HG02571 (cell line): ENCODE data around the gene DOCK2.

Experiments used
- ATAC-seq: cut with Tn5 transposase; IDR thresholded peaks from one replicate; pipeline ENCODE4 v1.9.1; 2021; ENCODE audit warnings: mild to moderate bottlenecking, moderate library complexity; ENCODE audit not compliant: unreplicated experiment

The DOCK2 gene

DNA sequence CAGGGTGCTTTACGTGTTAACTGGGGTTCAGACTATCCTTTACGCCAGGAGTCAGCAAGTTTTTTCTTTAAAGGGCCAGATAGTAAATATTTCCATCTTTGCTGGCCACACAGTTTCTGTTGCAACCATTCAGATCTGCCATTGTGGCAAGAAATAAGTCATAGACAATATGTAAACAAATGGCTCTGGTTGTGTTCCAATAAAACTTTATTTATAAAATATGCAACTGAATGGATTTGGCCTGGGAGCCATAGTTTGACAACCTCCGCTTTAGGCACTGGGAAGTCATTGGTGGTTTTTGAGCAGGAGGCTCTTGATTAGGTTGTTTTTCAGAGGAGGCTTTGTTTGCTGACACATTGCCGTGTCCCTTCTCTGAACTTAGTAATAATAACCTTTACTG lies 252.5 kb downstream of the DOCK2 start:
- no peak for ATAC-seq

DNA sequence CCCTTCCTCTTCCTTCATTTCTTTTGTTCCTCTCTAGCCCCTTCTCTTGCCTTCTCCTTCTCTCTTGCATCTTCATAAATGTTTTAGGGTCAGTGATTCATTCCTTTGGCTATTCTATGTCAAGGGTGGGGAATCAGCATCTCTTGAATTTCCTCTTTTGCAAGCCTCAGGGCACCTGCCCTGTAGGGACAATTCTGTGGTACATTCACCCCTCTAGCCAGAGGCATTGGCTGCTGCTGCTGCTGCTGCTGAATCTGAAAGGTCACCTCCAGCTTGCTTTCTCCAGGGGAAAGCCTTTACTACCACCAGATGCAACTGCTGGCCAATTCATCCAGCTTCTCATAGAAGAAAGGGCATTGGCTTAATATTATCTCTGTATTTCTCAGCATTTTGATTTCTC lies 255.9 kb downstream of the DOCK2 start:
- ATAC-seq = no peak

DNA sequence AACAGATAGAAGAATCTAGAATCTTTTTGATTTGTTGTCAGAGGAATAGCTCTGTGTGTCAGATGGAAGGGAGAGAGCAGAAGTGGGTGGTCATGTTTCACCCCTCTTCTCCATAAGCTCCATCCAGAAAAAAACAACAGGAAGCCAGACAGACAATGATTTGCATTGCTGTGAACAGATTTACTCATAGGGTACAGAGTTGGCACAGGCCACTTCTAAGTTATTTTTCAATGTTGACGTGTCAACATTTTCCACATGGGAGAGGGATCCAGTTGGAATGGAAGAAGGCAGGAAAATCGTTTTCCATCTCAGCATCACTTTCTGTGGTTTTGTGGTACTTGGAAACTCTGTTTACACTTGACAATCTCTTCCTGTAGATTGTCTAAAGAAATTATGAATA lies 256.5 kb downstream of the DOCK2 start:
- no peak for ATAC-seq

DNA sequence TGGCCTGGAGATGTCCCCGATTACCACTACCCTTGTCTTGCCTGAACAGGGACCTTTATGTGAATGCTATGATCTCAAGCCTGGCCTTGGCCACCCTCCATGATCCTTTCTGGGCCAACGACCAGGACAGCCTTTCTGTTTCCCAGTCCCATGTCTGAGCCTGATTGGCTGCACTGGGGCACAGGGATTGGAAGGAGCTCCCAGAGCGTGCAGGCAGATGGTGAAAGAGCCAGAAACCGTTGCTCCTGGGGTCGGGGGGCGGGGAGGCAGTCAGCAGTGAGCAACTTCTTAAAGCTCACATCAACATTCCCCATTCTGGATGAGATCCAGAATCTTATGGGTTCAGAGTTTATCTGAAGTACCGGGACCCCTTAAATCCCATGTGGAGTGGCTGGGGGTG lies 258.9 kb downstream of the DOCK2 start:
- no peak for ATAC-seq

DNA sequence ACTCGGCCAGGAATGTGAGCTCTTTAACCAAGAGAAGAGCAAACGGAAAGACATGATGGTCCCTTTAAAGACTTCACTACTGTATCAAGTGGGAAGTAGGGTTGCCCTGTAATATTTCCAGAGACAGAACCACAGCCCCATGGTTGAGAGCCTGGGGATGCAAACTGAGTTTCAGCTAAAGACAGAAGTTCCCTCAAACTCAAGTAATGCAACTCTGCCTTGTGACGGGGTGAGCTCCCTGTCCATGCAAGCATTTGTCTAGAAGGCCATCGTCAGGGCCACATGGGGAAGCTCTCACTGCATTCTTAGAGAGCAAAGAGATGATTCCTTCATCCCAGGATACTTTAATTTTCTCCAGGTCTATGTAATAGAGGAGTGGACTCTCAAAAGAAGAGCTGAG lies 260.4 kb downstream of the DOCK2 start:
- ATAC-seq = no peak

DNA sequence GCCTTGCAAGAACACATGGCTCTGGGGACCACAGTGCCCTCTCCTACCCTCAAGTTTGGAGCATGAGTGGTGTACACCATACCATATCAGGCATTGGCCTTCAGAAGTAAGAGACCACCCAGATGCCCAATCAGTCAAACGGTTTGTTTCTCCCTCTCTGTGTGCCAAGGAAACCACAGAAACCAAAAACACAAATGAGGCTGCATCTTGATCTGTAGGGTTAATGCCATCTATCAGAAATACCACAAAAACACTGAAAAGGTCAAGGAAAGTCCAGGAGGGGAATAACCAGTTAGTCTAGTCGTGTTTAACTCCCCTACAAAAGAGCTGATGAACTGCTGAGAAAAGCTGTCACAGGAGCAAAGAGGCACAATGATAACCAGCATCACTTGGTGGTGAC lies 264.8 kb downstream of the DOCK2 start:
- no peak for ATAC-seq

DNA sequence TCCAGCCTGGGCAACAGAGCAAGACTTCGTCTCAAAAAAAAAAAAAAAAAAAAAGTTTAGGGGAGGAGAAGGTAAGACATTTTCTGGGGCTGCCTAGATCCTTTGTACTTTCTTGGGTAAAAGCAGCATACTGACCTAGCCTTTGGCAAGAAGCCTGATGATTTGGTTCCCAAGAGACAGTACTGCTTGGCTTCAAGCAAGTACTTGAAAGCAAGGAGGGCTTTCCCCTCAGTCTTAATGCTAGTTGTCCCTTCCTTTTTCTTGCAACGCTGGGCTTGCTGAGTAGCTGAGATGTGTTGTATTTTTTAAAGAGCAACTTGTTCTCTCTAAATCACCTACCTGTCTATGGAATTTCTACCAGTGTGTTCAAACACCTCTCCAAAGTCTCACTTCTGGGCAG lies 267.0 kb downstream of the DOCK2 start:
- ATAC-seq = no peak

DNA sequence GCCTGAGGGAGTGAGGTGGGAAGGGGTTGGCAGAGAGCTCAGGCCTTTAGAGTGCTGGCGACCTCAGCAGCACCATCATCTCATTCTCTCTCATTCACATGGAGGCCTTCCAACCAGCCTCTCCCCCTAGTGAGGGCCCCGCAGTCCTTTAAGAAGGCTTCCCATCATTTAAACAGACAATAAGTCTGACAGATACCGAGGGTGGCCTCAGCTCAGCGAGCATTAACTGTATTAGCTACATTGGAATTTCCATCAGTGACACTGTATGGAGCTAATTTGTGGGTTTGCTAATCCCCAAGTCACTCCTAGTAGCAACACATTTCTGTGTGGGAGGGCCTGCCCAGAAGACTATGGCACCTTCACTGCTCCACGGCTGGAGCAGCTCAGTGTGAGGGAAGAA lies 267.4 kb downstream of the DOCK2 start:
- no peak for ATAC-seq

DNA sequence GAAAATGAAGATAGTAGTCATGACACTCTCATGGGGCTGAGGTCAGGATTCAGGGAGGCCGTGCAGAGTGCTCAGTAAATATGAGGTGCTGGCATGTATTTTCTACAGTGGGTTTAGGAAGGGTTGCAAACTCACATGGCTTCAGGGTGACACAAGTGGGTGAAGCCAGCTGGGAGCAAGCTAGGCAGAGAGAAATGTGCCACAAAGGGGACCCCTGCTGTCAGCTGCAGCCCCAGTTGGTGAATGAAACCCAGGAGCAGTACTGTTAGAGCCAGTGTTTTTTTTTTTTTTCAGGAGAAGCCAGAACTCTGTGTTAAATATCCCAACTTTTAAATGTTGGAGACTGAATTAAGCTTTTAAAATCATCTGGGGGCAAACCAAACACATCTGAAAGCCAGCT lies 267.9 kb downstream of the DOCK2 start:
- no peak for ATAC-seq

DNA sequence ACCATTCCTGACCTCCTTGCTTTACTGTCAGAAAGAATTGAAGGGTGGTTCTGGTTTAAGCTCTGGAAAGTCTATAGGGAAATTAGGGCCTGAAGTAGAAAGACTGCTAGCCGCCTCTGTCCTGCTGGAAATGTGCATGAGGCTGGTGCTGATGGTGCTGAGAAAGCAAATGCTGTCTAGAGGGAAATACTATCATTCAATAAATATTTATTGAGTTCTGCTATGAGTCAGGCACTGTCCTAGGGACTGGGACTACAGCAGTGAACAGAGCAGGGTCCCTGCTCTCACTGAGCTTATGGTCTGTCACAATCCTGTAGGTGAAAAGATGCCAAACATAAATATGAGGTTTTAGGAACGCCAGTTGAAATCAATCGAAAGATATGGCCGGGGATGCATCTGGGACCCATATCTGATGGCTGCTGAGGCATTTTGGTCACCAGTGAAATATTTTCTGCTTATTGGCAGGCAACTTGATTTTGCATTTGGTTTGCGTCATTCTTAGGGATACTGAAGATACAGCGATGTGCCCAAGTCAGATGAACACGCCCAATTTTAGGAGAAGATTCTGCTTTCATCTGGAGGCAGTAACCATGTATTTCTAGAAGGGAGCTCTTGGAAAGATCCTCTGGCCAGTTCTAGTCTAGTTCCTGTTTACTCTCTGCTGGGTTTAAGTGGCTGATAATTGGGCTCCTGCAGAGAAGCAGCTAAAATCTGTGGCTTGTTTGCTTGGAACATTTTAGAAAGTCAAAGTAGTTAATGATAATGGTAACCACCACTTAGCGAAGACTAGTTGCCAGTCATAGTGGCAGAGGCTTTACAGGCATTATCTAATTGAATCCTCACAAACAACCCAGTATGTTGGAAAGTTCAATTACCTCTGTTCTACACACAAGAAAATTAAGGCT lies 269.9 kb downstream of the DOCK2 start:
- ATAC-seq = no peak

DNA sequence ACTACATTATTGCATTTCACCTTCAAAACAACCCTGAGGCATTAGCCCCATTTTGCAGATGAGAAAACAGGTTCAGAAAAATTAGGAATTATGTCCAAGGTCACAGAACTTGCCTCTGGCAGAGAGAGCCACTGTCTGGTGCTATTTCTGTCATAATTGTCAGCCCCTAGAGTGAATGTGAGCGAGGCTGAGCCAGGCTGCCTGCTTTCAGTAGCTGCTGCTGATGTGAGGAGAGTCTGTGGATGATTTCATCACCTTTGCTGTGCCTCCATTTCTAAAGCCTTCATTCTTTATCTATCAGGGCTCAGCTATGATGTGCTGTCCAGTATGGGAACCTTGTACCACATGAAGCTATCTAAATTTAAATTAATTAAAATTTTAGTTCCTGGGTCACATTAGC lies 271.8 kb downstream of the DOCK2 start:
- no peak for ATAC-seq

DNA sequence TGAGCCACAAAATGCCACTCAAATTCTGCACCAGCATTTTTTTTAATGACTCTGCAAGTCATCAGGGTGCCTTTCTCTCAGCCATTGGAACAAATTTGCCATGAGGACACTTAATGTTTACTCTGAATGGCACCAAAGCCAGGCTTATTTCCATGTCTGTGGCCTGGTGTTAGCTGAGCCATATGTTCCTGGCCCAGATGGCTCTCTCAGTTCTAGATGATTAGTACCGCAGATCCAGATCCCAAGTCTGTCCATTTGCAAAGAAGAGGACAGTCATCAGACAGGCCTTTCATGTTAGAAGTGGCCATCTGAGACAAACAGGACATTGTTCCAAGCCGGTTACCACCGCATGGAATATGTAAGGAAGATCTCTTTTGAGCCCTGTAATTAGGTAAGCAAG lies 272.9 kb downstream of the DOCK2 start:
- ATAC-seq = no peak

DNA sequence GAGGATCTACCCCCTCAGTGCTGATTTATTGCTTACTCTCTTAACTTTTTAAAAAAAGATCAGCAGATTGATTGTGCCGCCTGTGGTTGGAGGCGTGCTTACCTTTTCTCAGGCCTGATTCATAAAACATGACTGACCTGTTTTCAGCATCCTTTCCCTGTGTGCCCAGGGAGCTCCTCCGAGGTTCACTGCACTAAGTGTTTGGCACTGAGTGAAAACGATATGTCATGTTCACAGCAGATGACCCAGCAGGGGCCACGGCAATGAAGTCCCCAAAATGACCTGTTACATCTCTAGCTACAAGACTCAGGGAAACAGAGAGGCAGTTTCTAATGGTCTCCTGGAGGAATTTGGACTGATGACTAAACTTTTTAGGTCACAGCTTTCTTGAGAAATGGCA lies 273.3 kb downstream of the DOCK2 start:
- no peak for ATAC-seq

DNA sequence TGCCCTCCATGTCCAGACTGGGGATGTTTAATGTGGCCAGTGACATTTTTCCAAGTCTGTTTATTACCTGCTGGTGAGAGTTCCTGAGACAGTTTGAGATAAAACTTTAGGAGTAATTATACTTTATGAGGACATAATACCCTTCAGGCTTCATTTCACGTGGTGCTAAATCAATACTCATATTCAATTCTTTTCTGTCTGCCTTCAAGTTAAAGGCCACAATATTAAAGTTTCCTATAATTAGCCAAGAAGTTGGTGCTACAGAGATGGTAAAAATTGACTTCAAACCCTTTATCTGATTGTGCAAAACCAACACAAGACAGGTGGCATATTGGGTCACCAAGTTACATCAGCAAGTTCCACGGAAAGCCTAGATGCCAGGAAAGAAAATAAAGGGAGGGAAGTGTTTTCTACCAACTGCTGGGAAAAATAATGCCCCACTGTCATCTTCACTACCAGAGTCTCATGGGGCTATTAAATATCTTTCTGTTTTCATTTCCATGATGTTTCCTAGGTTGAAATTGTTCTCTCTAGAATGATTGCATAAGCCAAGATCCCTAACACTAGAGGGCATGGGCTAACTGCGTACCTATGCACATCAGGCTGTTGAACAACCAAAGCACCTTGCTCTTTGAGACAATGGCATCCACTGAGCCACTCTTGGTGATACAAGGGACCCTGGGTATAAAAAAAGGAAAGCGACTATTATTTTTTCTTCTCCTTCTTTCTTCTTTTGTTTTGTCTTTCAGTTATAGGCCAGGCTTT lies 274.6 kb downstream of the DOCK2 start:
- ATAC-seq = no peak

DNA sequence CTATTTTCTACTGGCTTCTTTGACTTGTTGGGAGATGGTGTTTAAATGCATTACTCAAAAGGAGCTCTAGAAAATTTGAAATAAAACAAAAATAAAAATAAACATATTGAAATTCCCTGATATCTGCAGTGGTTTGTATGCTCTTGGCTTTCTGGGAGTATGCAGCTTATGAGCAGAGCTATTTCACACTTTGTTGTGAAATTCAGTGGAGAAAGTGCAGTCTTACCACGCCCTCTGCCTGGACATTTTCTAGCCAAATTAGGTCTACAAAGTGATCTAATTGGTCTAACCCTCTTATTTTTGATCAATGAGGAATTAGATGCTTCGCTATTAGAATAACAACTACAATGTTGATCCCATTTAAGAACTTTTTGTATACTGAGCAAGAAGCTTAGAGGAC lies 276.4 kb downstream of the DOCK2 start:
- ATAC-seq = no peak

DNA sequence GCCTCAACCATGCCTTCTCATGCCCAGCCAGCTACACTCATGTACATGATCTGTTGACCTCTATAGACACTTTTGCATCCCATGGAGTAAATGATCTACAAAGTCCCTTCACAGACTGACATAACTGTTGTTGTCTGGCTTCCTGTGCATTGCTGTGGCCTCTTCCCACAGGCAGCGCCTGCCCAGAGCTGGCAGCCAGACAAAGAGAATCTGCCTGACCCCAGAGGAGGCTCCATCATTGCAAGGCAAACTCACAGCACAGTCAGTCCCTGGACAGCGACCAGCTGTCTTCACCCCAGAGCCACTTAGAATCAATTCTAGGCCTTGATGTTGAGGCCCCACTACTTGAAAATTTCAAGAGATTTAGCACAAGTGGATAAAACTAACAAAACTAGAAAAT lies 277.7 kb downstream of the DOCK2 start:
- no peak for ATAC-seq

DNA sequence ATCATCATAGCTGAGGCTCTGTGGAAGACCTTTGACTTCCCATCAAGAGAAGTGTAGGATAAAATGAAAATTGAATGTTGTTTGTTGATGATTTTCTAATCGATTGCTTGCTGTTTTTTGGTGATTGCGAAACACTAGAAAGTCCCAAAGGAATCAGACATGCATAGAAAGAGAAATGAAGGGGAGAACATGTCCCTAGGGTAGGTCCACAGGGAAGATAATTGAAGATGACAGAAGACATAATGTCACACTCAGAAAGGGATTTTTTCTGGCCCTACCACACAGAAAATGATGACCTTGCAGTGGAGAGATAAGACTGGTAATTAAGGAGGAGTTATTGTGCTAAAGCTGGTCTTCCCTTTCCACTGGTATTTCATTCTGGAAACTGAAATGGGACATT lies 280.4 kb downstream of the DOCK2 start:
- ATAC-seq = no peak

DNA sequence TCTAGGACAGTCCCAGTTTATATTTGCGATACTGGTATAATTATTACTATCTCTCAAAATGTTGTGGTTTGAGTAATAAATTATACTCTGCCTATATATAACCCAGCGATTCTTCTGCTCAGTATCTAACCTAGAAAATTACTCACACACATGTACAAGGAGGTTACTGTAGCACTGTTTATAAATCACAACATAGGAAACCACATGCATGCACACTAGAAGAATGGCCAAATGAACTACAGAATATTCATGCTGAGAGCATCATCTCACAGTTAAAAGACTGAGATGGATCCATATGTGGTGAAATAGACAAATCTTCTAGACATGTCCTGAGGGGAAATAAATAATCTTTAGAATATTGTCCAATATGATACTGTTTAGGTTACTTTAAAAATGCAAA lies 281.2 kb downstream of the DOCK2 start:
- no peak for ATAC-seq

DNA sequence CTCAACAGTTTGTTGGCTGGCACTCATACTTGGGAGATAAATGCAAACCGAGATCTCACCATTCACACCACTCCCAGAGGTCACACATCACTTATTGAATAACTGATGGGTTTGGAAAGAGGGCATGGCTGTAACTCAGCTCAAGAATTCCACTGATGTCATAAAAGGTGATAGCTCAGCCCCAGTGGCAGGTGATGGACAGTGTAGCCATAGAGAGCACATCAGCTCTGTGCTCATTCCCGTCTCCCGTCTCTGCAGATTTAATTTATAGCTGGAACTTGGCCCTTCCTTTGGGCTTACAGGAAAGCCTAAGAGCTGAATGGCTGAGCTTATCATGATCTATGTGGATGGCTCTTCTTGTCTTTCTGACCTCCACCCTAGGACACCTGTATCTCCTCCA lies 283.4 kb downstream of the DOCK2 start:
- ATAC-seq = no peak

DNA sequence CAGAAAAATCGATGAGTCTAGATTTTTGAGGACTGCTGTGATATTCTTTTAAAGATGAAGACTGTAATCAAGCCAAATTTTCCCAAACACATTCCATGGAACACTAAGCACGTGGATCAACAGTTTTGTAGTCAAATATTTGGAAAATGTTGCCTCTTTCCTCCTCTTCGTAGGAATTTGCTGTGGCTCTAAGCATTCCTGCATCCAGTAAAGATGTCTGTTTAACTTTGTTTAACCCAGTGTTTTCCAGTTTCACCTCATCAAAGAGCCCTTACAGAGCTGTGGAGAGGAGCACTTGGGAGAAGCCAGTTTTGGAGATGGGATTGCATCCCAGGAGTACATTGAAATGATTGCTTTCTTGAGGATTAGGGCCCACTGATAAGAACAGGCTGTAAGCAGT lies 284.3 kb downstream of the DOCK2 start:
- no peak for ATAC-seq

DNA sequence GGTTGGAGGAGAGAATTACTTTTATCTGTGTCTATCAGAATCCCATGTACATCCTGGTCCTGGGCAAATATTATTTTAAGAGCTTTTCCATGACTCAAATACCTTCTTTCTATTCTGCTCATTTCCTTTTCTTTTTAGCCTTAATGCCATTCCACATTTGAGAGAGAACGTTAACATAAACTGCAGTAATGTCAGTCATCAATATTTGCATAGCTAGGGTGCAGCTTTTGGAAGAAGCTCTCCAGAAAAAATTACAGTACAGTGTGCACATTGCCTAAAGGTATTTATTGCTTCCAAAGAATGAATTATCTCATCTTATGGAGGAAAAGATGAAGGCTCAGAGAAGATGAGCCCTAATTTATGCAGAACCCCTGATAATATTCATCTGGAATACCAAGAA lies 284.9 kb downstream of the DOCK2 start:
- ATAC-seq = no peak

DNA sequence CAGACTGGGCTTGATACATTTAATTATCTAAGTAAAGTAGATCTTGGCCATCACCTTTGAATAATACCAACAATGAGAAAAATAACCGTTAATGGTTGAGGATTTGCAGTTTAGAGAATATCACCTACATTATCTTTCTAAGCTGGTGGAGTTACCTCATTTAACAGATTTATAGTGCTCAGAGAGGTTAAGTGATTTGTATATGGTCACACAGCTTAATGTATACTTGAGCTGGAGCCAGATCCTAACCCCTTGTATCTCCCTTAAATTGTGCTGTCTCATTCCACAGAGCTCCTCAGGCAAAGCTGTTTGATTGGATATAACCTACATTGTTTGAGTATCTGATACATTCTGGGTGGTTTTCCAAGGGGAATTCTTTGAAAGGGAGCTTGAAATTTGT lies 285.4 kb downstream of the DOCK2 start:
- ATAC-seq = no peak
